ENCODE measurements around the gene SMIM35.

- TF ChIP-seq CTCF (conservative IDR thresholded peaks at IDR 0.05; ENCODE audit: low read depth, low read length) = no peak
- TF ChIP-seq USF2 (IDR thresholded peaks at IDR 0.05; ENCODE audit: low read depth, low read length) = no peak
- no peak for TF ChIP-seq NFE2L2 (IDR thresholded peaks at IDR 0.05; ENCODE audit: low read depth, low read length)
- no peak for TF ChIP-seq MXI1 (IDR thresholded peaks at IDR 0.05; ENCODE audit: borderline replicate concordance, low read depth, low read length)
- TF ChIP-seq RFX5 (IDR thresholded peaks at IDR 0.05; ENCODE audit: low read depth, low read length) = no peak
- no peak for TF ChIP-seq POLR2A (IDR thresholded peaks at IDR 0.05; ENCODE audit: low read depth, low read length)
- no peak for TF ChIP-seq MAFK (IDR thresholded peaks at IDR 0.05; ENCODE audit: low read depth, low read length)
- TF ChIP-seq CEBPB (IDR thresholded peaks at IDR 0.05; ENCODE audit: low read depth, low read length) = no peak
- no peak for TF ChIP-seq CHD1 (IDR thresholded peaks at IDR 0.05; ENCODE audit: low read depth, low read length)
- TF ChIP-seq RAD21 (IDR thresholded peaks at IDR 0.05; ENCODE audit: low read length) = no peak
- TF ChIP-seq BHLHE40 (IDR thresholded peaks at IDR 0.05; ENCODE audit: low read depth, low read length) = no peak
Measured at GRCh38 chr11:117972044-117972443, 114.7 kb downstream of the SMIM35 start.
